GM21360 (cell line): ENCODE data around the gene TMEM115.

Experiments used
- ATAC-seq: cut with Tn5 transposase; IDR thresholded peaks from one replicate; pipeline ENCODE4 v1.9.1; 2021; ENCODE audit warnings: mild to moderate bottlenecking, moderate library complexity; ENCODE audit not compliant: unreplicated experiment

Gene TMEM115

GRCh38 chr3:50358911-50359759 lies at the start of gene TMEM115:
TMEM115 (minus strand) TSS chr3:50359521; CDS start chr3:50359063, 458 bp downstream.
- peak; percentile 95 for ATAC-seq

- no peak for ATAC-seq
Measured at GRCh38 chr3:50408443-50408944, 49.2 kb upstream of the TMEM115 start.

GRCh38 chr3:50406487-50406886 lies 47.2 kb upstream of the TMEM115 start:
- no peak for ATAC-seq

GRCh38 chr3:50405249-50405648 lies 45.9 kb upstream of the TMEM115 start:
- no peak for ATAC-seq

GRCh38 chr3:50401978-50402595 lies 42.8 kb upstream of the TMEM115 start:
- no peak for ATAC-seq

- ATAC-seq, result no peak
Measured at GRCh38 chr3:50396502-50396901, 37.2 kb upstream of the TMEM115 start.

- ATAC-seq, result no peak
Measured at GRCh38 chr3:50395070-50395860, 35.9 kb upstream of the TMEM115 start.

- ATAC-seq, result no peak
Measured at GRCh38 chr3:50393061-50393460, 33.7 kb upstream of the TMEM115 start.

- ATAC-seq, result no peak
Measured at GRCh38 chr3:50392101-50392715, 32.9 kb upstream of the TMEM115 start.

GRCh38 chr3:50390508-50391224 lies 31.3 kb upstream of the TMEM115 start:
- no peak for ATAC-seq

GRCh38 chr3:50389414-50389767 lies 30.1 kb upstream of the TMEM115 start:
- ATAC-seq, result no peak

- no peak for ATAC-seq
Measured at GRCh38 chr3:50388720-50389413, 29.5 kb upstream of the TMEM115 start.

- ATAC-seq, result no peak
Measured at GRCh38 chr3:50388016-50388719, 28.8 kb upstream of the TMEM115 start.

- no peak for ATAC-seq
Measured at GRCh38 chr3:50385754-50386153, 26.4 kb upstream of the TMEM115 start.

GRCh38 chr3:50383750-50384149 lies 24.4 kb upstream of the TMEM115 start:
- ATAC-seq, result no peak

GRCh38 chr3:50382722-50383121 lies 23.4 kb upstream of the TMEM115 start:
- no peak for ATAC-seq

GRCh38 chr3:50381383-50381782 lies 22.1 kb upstream of the TMEM115 start:
- no peak for ATAC-seq

GRCh38 chr3:50380405-50381085 lies 21.2 kb upstream of the TMEM115 start:
- no peak for ATAC-seq

GRCh38 chr3:50378757-50379156 lies 19.4 kb upstream of the TMEM115 start:
- ATAC-seq, result no peak
